ENCODE results near the gene TFDP1.

The TFDP1 gene

GRCh38 chr13:113597391-113598080, 13.0 kb downstream of the TFDP1 start:
- DNase-seq (ENCODE audit: low read depth) = no peak
- no peak for TF ChIP-seq CTCF (IDR thresholded peaks at IDR 0.05; ENCODE audit: insufficient read depth, low read depth, low read length, missing control alignments)
- H3K4me3 ChIP-seq (ENCODE audit: low read depth, low read length) = no peak overlapping the region

- H3K4me3 ChIP-seq (ENCODE audit: low read depth, low read length) = no peak overlapping the region
- no peak for TF ChIP-seq CTCF (IDR thresholded peaks at IDR 0.05; ENCODE audit: insufficient read depth, low read depth, low read length, missing control alignments)
- no peak for DNase-seq (ENCODE audit: low read depth)
These were observed 13.5 kb downstream of the TFDP1 start for GRCh38 chr13:113598081-113598410.

- H3K4me3 ChIP-seq (ENCODE audit: low read depth, low read length) = no peak overlapping the region
- no peak for TF ChIP-seq CTCF (IDR thresholded peaks at IDR 0.05; ENCODE audit: insufficient read depth, low read depth, low read length, missing control alignments)
- DNase-seq (ENCODE audit: low read depth) = no peak
These were observed 13.9 kb downstream of the TFDP1 start for GRCh38 chr13:113598481-113598880.

- H3K4me3 ChIP-seq (ENCODE audit: low read depth, low read length) = no peak overlapping the region
- DNase-seq (ENCODE audit: low read depth) = no peak
- TF ChIP-seq CTCF (IDR thresholded peaks at IDR 0.05; ENCODE audit: insufficient read depth, low read depth, low read length, missing control alignments) = no peak
These were observed 14.8 kb downstream of the TFDP1 start for GRCh38 chr13:113599391-113599790.

- no peak for TF ChIP-seq CTCF (IDR thresholded peaks at IDR 0.05; ENCODE audit: insufficient read depth, low read depth, low read length, missing control alignments)
- DNase-seq (ENCODE audit: low read depth) = no peak
- H3K4me3 ChIP-seq (ENCODE audit: low read depth, low read length) = no peak overlapping the region
These were observed 16.9 kb downstream of the TFDP1 start for GRCh38 chr13:113601166-113602070.

GRCh38 chr13:113602291-113602988, 17.9 kb downstream of the TFDP1 start:
- no peak overlapping the region for H3K4me3 ChIP-seq (ENCODE audit: low read depth, low read length)
- TF ChIP-seq CTCF (IDR thresholded peaks at IDR 0.05; ENCODE audit: insufficient read depth, low read depth, low read length, missing control alignments) = no peak
- DNase-seq (ENCODE audit: low read depth) = no peak

Data from GM12865 (cell line).